Fibroblast of the aortic adventitia (primary cell): Measurements from ENCODE around the gene TPH1. TPM values are rescaled to one million over a fixed set of nuclear protein-coding genes. Genes with fewer than 3 reads are reported as not detected.
"Not testable (repeated sequence)": the region's sequence is repeated elsewhere in the genome, so short reads cannot be mapped to it uniquely, and the experiment has no call there.

ENCODE experiments used
- DNase-seq: peaks from one replicate; pipeline ENCODE4 v3.0.0-alpha.2; 2010; ENCODE audit warnings: low read depth
- H3K4me3 ChIP-seq: 2 replicates; pipeline ENCODE4 v1.5.1; 2011; ENCODE audit warnings: low read depth, mild to moderate bottlenecking, control low read depth, low read length, moderate library complexity
- total RNA-seq: library from RNA; depleted of rRNA; stranded (reverse); fragments of >200 nt; gene quantifications from 2 replicates; pipeline ENCODE4 v1.2.3, GENCODE V29; 2012; ENCODE audit warnings: low replicate concordance
- TF ChIP-seq, protein P1 (sequence below): IDR thresholded peaks from 2 replicates; pipeline ENCODE4 v1.5.1; 2011; ENCODE audit warnings: mild to moderate bottlenecking, low read length, control low read depth, inconsistent platforms; ENCODE audit not compliant: insufficient read depth

Gene TPH1
- total RNA-seq, 1 donor, result 0.18 TPM

DNA sequence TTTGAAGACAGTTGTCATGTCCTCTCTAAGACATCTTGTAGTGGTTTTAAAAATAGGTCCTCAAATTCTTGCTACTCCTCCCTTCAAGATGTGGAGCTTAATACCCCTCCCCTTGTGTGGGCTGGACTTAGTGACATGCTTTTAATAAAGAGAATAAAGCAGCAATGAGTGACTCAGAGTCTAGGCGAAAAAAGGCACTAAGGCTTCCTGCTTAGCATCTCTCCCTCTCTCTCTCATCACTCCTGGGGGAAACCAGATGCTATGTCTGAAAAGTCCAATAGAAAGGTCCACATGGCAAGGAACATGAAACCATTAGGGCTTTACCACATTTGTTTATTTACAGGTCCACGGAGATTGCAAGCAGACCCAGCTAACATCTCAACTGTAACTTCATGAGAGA is 44.9 kb downstream of the TPH1 start:
- TF ChIP-seq, protein P1, sequence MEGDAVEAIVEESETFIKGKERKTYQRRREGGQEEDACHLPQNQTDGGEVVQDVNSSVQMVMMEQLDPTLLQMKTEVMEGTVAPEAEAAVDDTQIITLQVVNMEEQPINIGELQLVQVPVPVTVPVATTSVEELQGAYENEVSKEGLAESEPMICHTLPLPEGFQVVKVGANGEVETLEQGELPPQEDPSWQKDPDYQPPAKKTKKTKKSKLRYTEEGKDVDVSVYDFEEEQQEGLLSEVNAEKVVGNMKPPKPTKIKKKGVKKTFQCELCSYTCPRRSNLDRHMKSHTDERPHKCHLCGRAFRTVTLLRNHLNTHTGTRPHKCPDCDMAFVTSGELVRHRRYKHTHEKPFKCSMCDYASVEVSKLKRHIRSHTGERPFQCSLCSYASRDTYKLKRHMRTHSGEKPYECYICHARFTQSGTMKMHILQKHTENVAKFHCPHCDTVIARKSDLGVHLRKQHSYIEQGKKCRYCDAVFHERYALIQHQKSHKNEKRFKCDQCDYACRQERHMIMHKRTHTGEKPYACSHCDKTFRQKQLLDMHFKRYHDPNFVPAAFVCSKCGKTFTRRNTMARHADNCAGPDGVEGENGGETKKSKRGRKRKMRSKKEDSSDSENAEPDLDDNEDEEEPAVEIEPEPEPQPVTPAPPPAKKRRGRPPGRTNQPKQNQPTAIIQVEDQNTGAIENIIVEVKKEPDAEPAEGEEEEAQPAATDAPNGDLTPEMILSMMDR, result no peak
- no peak for DNase-seq
- H3K4me3 ChIP-seq, result no peak overlapping the region

DNA sequence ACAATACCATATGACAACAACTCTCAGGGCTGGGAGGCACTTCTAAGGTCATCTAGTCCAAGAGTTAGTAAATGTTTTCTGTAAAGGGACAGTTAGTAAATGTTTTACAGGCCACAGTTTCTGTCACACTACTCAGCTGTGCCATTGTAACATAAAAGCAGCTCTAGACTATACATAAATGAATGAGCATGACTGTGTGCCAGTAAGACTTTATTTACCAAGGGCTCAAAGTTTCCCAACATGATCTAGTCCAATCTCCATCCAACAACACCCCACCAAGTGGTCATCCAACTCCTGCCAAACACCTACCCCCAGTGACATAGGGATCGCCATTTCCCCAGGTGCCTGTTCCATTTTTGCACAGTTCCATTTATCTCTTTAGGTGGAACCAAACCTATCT is 45.3 kb downstream of the TPH1 start:
- no peak overlapping the region for H3K4me3 ChIP-seq
- TF ChIP-seq, protein P1, result no peak
- DNase-seq, result no peak

DNA sequence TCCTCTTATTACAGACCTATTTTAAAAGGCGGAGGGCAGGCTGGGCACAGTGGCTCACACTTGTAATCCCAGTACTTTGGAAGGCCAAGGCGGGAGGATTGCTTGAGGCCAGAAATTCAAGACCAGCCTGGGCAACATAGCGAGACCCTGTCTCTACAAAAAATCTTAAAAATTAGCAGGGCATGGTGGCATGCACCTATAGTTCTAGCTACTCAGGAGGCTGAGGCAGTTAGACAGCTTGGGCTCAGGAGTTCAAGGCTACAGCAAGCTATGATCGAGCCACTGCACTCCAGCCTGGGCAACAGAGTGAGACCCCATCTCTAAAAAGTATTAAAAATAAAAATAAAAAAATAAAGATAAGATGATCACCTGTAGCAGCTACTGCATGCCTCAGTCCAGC is 45.9 kb downstream of the TPH1 start:
- not testable (repeated sequence) for H3K4me3 ChIP-seq

More for the DNA sequence above, 45.9 kb downstream of the TPH1 start:
- not testable (repeated sequence) for DNase-seq

Other genes with a start within 250 kb of the TPH1 start
- 16.9 and 20.7 TPM in 2 replicates for gene SERGEF, start 33.2 kb downstream of the TPH1 start, total RNA-seq
- 15.1 and 48.5 TPM in 2 replicates for gene SAAL1, start 59.8 kb upstream of the TPH1 start, total RNA-seq
- not detected in 2 replicates for gene MRGPRX3, start 86.3 kb upstream of the TPH1 start, total RNA-seq
- not detected in 2 replicates for gene MRGPRX4, start 126.6 kb upstream of the TPH1 start, total RNA-seq
- gene SAA4, start 190.5 kb upstream of the TPH1 start, total RNA-seq, result 0.27 TPM in 1 of 2 replicates, not detected in the other
- gene SAA2, start 202.4 kb upstream of the TPH1 start, total RNA-seq, result not detected in 2 replicates
- not detected in 2 replicates for gene SAA1, start 220.0 kb upstream of the TPH1 start, total RNA-seq